ENCODE results near the gene PRKD1. TPM values are rescaled to one million over a fixed set of nuclear protein-coding genes. Genes with fewer than 3 reads are reported as not detected.
"Not testable (repeated sequence)": the region's sequence is repeated elsewhere in the genome, so short reads cannot be mapped to it uniquely, and the experiment has no call there.

The PRKD1 gene
- total RNA-seq, 2 donors from 2014 or later = 4.2 to 6.3 TPM

- DNase-seq (no peak), ATAC-seq (no peak)
- intact Hi-C loops (cut with DNase I) = no loop called here
These were observed 80.6 kb downstream of the PRKD1 start for GRCh38 chr14:29847056-29847380.

- ATAC-seq (no peak), DNase-seq (no peak)
- intact Hi-C loops (cut with DNase I) = no loop called here
These were observed 81.2 kb downstream of the PRKD1 start for GRCh38 chr14:29846339-29847055.

- DNase-seq (no peak), ATAC-seq (no peak)
- intact Hi-C loops (cut with DNase I) = no loop called here
These were observed 83.7 kb downstream of the PRKD1 start for GRCh38 chr14:29843981-29844380.

- intact Hi-C loops (cut with DNase I) = no loop called here
- ATAC-seq = no peak
These were observed 85.4 kb downstream of the PRKD1 start for GRCh38 chr14:29842228-29842627.

GRCh38 chr14:29840369-29840892 is 87.2 kb downstream of the PRKD1 start:
- DNase-seq; ATAC-seq; intact Hi-C loops (cut with DNase I): not testable (repeated sequence)

More at GRCh38 chr14:29842228-29842627, 85.4 kb downstream of the PRKD1 start:
- no peak for DNase-seq

GRCh38 chr14:29839691-29840090 is 88.0 kb downstream of the PRKD1 start:
- ATAC-seq; DNase-seq; intact Hi-C loops (cut with DNase I): not testable (repeated sequence)

GRCh38 chr14:29838752-29839151 is 88.9 kb downstream of the PRKD1 start:
- ATAC-seq (no peak), DNase-seq (no peak)
- intact Hi-C loops (cut with DNase I) = no loop called here

GRCh38 chr14:29836395-29836794 is 91.3 kb downstream of the PRKD1 start:
- ATAC-seq = no peak
- no peak for DNase-seq
- intact Hi-C loops (cut with DNase I) = no loop called here

GRCh38 chr14:29832042-29832441 is 95.6 kb downstream of the PRKD1 start:
- DNase-seq (no peak), ATAC-seq (no peak)
- intact Hi-C loops (cut with DNase I) = no loop called here

GRCh38 chr14:29829851-29830250 is 97.8 kb downstream of the PRKD1 start:
- DNase-seq (no peak), ATAC-seq (no peak)
- intact Hi-C loops (cut with DNase I) = no loop called here

GRCh38 chr14:29823816-29824215 is 103.8 kb downstream of the PRKD1 start:
- DNase-seq (no peak), ATAC-seq (no peak)
- intact Hi-C loops (cut with DNase I) = no loop called here

- no peak for ATAC-seq
- intact Hi-C loops (cut with DNase I) = no loop called here
- no peak for DNase-seq
These were observed 105.3 kb downstream of the PRKD1 start for GRCh38 chr14:29822430-29822709.

- intact Hi-C loops (cut with DNase I) = no loop called here
- DNase-seq (no peak), ATAC-seq (no peak)
These were observed 105.8 kb downstream of the PRKD1 start for GRCh38 chr14:29821661-29822429.

GRCh38 chr14:29821242-29821641 is 106.4 kb downstream of the PRKD1 start:
- DNase-seq (no peak), ATAC-seq (no peak)
- intact Hi-C loops (cut with DNase I) = no loop called here

GRCh38 chr14:29820785-29821184 is 106.9 kb downstream of the PRKD1 start:
- intact Hi-C loops (cut with DNase I) = no loop called here
- no peak for ATAC-seq
- no peak for DNase-seq

- DNase-seq = no peak
- no peak for ATAC-seq
- intact Hi-C loops (cut with DNase I) = no loop called here
These were observed 109.8 kb downstream of the PRKD1 start for GRCh38 chr14:29817767-29818405.

GRCh38 chr14:29815016-29815674 is 112.5 kb downstream of the PRKD1 start:
- intact Hi-C loops (cut with DNase I) = no loop called here
- DNase-seq = no peak
- ATAC-seq = no peak

GRCh38 chr14:29814156-29815015 is 113.3 kb downstream of the PRKD1 start:
- peak; percentile 49 for DNase-seq
- ATAC-seq = peak; percentile 61 to 62
- intact Hi-C loops (cut with DNase I) = no loop called here

GRCh38 chr14:29810682-29811081 is 117.0 kb downstream of the PRKD1 start:
- DNase-seq (no peak), ATAC-seq (no peak)
- intact Hi-C loops (cut with DNase I) = no loop called here
